ENCODE measurements around the gene ODC1. TPM values are rescaled to one million over a fixed set of nuclear protein-coding genes. Genes with fewer than 3 reads are reported as not detected.
A peak's percentile ranks its signal among the peaks of the same experiment; 100 is the strongest.

Gene ODC1
- total RNA-seq (2012; rRNA removed) (204 and 251 TPM in 2 replicates), polyA plus RNA-seq (2012; rRNA removed) (103 and 117 TPM in 2 replicates), Bru-seq, nascent RNA (percentile 80 among the genes with signal in this experiment), BruChase-seq, experiment 1, labeled RNA remaining after a 6-hour chase (percentile 88 among the genes with signal in this experiment), BruChase-seq, experiment 2, labeled RNA remaining after a 2-hour chase (percentile 74 among the genes with signal in this experiment)
- 55.7 and 87.1 TPM in 2 replicates for polyA plus RNA-seq (2012; cell fraction: cytosol; rRNA removed)
- polyA plus RNA-seq (2012; cell fraction: nucleus; rRNA removed; ENCODE audit: low replicate concordance): 43.7 and 137 TPM in 2 replicates
- long read RNA-seq, transcript ODC1-201 (12 exons, 2,653 nt): major isoform, 194 of 218 reads
- long read RNA-seq, partial matches to known transcripts: 10 of 218 reads
- long read RNA-seq, other reads (novel, unspliced or antisense): 14 of 218 reads

DNA sequence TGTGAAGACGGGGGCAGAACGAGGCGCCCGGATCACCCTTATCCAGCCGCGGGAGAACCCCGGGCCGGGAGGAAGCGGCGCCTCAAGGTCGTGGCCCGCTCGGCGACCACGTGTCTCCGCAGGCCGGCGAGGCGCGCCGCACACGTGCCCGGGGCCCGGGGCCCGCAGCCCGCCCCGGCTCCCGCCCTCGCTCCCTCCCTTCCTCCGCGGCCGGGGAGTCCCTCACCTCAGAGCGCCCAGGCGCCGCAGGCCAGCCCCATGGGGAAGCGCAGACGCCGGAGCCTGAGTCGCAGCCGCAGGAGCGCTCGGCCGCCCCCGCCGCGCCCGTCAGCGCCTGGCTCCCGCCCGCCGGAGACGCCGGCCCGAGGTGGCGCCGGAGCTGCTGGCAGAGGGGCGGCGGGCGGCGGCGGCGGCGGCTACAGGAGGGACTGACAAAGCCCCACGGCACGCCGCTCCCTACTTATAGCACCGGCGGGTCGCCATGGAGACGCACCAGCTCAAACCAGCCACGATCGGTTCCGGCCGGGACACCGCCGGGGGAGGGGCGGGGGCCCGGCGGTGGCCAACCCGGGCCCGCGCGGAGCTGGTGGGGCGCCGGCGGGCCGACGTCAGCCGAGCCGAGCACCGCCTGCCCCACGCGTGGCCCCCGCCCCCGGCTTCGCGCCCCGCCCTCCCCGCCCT lies at the start of gene ODC1:
TSS of gene ODC1 (minus strand) at position 433 of the 681 bp plus-strand sequence. CDS start 3,295 bp downstream, outside the sequence.
- Histone ChIP-seq H3K9me3 (ENCODE audit: control insufficient read depth, insufficient read depth, low read length) (no peaks in the 10 kb centered on the region), H2AK9ac (replicated peaks; ENCODE audit: low read depth, low read length, poor library complexity) (peak within 1 kb of the TSS; percentile 96), H3K14ac (replicated peaks; ENCODE audit: low read depth, low read length) (peak within 1 kb of the TSS; percentile 81), H3K36me3 (ENCODE audit: control insufficient read depth, insufficient read depth, low read length) (peaks cover 13% of the 10 kb centered on the region), H2BK15ac (ENCODE audit: low read depth, low read length) (peak within 1 kb of the TSS; percentile 51; the same call in 1 of the 3 replicates), H4K20me1 (ENCODE audit: insufficient read depth, low read length) (peaks cover 19% of the 10 kb centered on the region), H4K91ac (ENCODE audit: insufficient read depth, low read depth, low read length) (peak within 1 kb of the TSS; percentile 90), H4K8ac (ENCODE audit: low read depth in 2 of 2, low read length in 2 of 2) (peak within 1 kb of the TSS; percentile 95 to 97), H3K23ac (ENCODE audit: low read depth, low read length) (peak within 1 kb of the TSS; percentile 93), H3K79me1 (ENCODE audit: low read depth in 1 of 2, low read length in 2 of 2) (peaks cover 14 to 46% of the 10 kb centered on the region in 2 experiments; a peak in 3 of 4 replicates), H3K9me1 (ENCODE audit: insufficient read depth, low read length) (peaks cover 10% of the 10 kb centered on the region), H2AFZ (replicated peaks; ENCODE audit: low read length, poor library complexity) (peak within 1 kb of the TSS; percentile 98), H3K18ac (ENCODE audit: low read depth, low read length) (peak within 1 kb of the TSS; percentile 70; the same call in 1 of the 2 replicates), H4K5ac (ENCODE audit: low read depth, low read length) (peak within 1 kb of the TSS; percentile 84), H2BK5ac (ENCODE audit: low read depth, low read length, poor library complexity, severe bottlenecking) (peak within 1 kb of the TSS; percentile 81), H2BK120ac (ENCODE audit: low read depth, low read length) (peak within 1 kb of the TSS; percentile 69), H3K4me3 (ENCODE audit: insufficient read depth, low read depth, low read length) (peak within 1 kb of the TSS; percentile 92), H3K4ac (ENCODE audit: low read depth, low read length) (peak within 1 kb of the TSS; percentile 81), H3K9ac (ENCODE audit: low read depth, low read length) (peak within 1 kb of the TSS; percentile 82), H2AK5ac (ENCODE audit: low read depth, low read length) (peak within 1 kb of the TSS; percentile 79; the same call in 1 of the 2 replicates), H2BK20ac (ENCODE audit: low read depth, low read length) (no peak within 1 kb of the TSS), H3K56ac (ENCODE audit: extremely low read depth, insufficient read depth, low read length) (peak within 1 kb of the TSS; percentile 83), H3K27me3 (ENCODE audit: control insufficient read depth, insufficient read depth, low read length) (no peaks in the 10 kb centered on the region), H3K4me2 (ENCODE audit: low read depth, low read length) (peak within 1 kb of the TSS; percentile 95), H3K4me1 (ENCODE audit: control insufficient read depth, insufficient read depth, low read length) (peaks cover 10% of the 10 kb centered on the region), H3K27ac (ENCODE audit: insufficient read depth, low read length) (peak within 1 kb of the TSS; percentile 88)
- in situ Hi-C loops (cut with MboI; ENCODE audit: low sequenced_read_pairs) (no loop called here), dilution Hi-C loops (cut with HindIII; ENCODE audit: low sequenced_read_pairs, unreplicated experiment) (no loop called here), intact Hi-C loops (cut with micrococcal nuclease) (loop anchor here (1.0 to 2.0 kb wide), 2 partner anchors 212 to 221 kb away; no protein-coding TSS in a partner anchor)
- POLR2A ChIA-PET (ENCODE audit: unreplicated experiment): no interaction called here
- WGBS, 2 experiments (ENCODE audit: extremely low coverage in 2 of 2, insufficient read length in 1 of 2): 1% methylated on average over 27 of the region's 99 CpGs; no CpG with 5 or more reads in 1 of the 2 experiments
- BruUV-seq (replicated peaks): no TSS peak
- ATAC-seq (ENCODE audit: low read depth) (peak; percentile 93), DNase-seq (peak; percentile 90)
- TF ChIP-seq, protein P1, sequence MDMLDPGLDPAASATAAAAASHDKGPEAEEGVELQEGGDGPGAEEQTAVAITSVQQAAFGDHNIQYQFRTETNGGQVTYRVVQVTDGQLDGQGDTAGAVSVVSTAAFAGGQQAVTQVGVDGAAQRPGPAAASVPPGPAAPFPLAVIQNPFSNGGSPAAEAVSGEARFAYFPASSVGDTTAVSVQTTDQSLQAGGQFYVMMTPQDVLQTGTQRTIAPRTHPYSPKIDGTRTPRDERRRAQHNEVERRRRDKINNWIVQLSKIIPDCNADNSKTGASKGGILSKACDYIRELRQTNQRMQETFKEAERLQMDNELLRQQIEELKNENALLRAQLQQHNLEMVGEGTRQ (IDR thresholded peaks at IDR 0.05; ENCODE audit: low read depth, low read length): peak; percentile 71
- TF ChIP-seq CEBPB (IDR thresholded peaks at IDR 0.05; ENCODE audit: low read depth, low read length) (no peak), RAD21 (IDR thresholded peaks at IDR 0.05; ENCODE audit: low read length) (no peak), BHLHE40 (IDR thresholded peaks at IDR 0.05; ENCODE audit: low read depth, low read length) (peak; percentile 69), CHD1 (IDR thresholded peaks at IDR 0.05; ENCODE audit: low read depth, low read length) (peak; percentile 84), MAZ (IDR thresholded peaks at IDR 0.05; ENCODE audit: borderline replicate concordance, low read depth, low read length) (peak; percentile 85), POLR2A (IDR thresholded peaks at IDR 0.05; ENCODE audit: low read depth, low read length) (peak; percentile 92), MXI1 (IDR thresholded peaks at IDR 0.05; ENCODE audit: borderline replicate concordance, low read depth, low read length) (peak; percentile 93), FOS (IDR thresholded peaks at IDR 0.05; ENCODE audit: low read depth, low read length) (no peak)
- CTCF ChIA-PET: interaction anchor here (0.7 to 2.0 kb wide), 3 partner anchors 212 to 220 kb away, joined by 3 to 8 read pairs (median 3); no protein-coding TSS in a partner anchor

All from IMR-90 (cell line).